Limb (tissue), 2 donors: ENCODE results near the gene CCDC63.
"Not testable (repeated sequence)": the region's sequence is repeated elsewhere in the genome, so short reads cannot be mapped to it uniquely, and the experiment has no call there.

ENCODE experiments used
- DNase-seq, 2 donors: peaks; one replicate each; pipeline ENCODE4 v3.0.0-alpha.2; 2016; ENCODE audit errors: extremely low spot score in 2 of 2

Gene CCDC63

DNA sequence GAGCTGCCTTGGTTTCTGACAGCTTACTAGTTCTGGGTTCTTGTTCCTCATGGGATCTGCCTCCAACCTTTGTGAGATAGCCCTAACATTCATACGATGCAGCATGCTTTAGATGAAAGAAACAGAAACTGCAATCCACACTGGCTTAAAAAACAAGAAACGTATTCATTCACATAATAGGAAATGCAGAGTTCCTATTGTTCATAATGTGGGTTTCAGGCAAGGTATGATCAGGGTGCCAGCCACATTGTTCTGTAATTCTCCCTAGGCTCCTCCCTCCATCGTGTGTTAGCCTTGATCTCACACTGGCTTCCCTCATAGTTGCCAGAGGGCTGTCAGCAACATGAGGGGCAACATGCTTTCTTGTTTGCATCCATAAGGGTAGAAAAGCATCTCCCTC, 2.7 kb upstream of the CCDC63 start:
- DNase-seq: no peak

DNA sequence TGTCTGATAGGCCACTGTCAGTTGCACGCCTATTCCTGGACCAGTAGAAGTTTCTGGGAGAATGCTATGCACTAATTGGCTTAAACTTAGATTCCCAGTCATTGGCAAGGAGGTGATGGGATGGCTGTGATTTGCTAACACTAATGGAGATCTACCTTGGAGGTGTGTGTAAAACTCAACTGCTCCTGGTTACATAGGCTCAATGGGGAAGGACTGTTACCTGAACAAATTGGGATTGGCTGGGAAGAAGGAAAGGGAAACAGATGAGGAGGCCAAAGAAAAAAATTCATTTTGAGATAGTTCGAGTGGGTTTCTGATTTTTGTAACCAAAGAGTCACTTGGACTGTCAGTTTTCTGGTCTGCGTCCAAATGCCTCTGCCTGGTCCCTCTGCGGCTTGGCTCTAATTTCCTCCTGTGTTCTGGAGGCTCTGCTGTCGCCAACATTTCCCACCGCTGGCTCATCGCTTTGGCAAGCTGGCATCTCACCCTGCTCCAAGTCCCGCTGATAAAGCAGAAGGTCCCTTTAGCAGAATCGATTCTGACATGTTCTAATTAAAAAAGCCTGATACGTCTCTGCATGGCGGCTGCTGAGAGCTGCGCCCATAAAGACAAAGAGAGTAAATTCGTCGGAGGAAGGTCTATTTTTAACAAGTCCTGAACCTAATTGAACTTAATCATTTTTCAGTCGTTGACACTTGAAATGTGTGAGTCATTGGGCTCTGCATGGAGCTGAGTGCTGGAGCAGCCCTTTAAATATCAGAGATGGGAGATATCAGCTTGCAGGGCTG, 2.0 kb upstream of the CCDC63 start:
- DNase-seq: no peak

DNA sequence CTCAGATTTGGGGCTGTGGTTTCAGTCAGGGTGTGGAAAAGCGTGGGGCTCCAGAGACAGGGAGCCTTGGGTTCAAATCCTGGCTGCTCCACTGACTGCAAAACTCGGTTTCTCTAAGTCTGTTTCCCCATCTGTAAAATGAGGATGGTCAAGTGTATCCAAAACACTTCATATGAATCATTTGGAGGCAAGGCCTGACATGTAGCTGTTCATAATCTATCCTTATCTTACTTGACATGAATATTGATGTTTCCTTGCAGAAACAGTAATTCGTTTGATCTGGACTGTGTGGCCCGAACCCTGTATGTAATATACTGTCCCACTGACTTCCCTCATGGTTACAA, 1.5 kb upstream of the CCDC63 start:
- no peak for DNase-seq

DNA sequence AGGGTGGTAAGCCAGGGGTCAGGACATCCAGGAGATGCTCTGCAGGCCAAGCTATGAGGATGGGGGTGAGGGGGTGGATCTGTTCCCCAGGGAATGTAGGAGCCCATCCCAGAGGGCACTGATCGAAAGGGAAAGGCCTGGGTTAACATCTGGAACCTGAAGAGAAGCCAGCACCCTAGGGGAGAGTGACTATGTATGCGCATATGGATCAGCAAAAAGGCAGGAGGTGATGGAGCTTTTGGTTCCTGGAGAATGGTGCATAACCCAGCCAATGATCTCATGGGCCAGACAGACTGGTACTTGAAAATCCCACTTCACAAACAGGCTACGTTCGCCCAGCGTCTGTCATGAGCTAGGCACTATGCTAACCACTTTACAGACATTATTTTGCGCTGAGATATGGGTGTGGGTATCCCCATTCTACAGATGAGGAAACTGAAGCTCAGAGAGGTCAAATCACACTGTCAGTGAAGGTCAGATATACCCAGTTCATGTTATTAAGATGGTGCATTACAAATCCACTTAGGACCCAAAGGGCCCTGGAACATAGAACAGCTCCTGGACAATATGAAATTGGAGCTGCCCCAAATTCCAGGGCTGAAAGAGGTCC, 1.6 kb downstream of the CCDC63 start:
- no peak for DNase-seq

DNA sequence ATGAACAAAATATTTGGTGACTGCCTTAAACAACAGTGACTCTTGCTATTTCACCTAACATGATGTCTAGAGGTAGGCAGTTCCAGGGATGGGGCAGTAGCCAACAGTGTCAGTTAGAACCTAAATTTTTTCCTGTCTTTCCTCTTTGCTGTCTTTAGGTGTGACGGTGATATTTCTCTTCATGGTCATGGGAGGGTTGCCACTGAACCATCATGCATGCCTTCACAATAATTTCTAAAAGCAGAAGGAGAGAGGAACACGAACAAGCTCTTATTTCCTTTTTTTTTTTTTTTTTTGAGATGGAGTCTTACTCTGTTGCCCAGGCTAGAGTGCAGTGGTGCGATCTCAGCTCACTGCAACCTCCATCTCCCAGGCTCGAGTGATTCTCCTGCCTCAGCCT, 2.4 kb downstream of the CCDC63 start:
- no peak for DNase-seq

DNA sequence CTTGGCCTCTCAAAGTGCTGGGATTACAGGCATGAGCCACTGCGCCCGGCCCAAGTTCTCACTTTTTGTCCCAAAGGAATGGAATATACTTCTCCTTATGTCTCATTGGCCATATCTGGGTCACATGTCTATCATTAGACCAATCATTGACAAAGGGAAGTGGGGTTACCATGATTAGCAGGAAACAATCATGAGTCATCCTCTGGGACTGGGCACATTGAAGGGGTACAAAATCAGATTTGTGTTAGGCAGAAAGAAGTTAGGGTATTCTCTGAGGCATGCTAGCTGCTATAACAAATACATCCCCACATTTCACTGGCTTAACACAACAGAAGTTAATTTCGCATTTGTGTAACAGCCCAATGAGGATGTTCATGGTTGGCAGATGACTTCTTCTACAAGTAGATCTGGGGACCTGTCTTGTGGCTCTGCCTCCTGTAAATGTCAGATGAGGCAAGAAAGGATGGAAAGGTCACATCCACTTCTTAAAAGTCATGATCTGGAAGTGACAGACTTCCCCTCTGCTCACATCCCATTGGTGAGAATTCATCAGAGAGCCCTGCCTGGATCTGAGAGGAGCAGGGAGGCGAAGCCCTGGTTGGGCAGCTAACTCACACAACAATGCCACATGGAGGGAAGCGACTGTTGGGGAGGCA, 3.1 kb downstream of the CCDC63 start:
- DNase-seq: no peak

DNA sequence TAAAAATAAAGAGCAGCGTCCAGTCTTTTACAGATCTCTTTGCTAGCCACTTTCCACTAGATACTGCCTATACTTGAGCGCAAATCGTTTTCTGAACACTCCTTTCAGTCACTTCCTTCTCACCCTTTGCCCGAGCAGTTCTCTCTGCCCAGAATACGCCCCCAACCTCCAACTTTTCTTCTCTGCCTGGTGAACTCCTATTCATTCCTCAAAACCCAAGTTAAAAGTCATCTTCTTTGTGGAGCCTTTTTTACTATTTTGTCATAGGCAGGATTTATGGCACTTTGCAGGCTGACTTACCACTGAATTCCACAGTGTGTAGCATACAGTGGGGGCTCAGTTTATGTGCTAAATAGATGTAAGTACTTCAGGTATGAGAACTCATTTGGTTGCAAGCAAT, 4.0 kb downstream of the CCDC63 start:
- no peak for DNase-seq

DNA sequence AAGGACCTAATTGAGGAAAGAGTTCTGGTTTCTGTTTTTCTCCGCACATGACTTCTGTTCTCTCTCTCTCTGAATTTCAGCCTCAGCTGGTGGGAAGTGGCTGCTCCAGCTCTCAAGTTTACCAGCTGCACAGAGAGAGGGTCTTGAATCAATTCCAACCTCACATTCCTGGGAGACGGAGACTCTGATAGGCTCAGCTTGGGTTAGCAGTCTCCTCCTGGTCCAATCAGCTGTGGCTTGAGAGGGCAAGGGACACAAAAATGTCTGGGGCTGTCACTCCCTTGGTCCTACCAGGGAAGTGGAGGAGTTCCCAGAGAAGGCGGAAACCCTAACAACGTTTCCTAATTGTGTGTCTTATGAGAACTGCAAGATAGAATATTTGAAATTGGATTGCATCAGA, 7.0 kb downstream of the CCDC63 start:
- DNase-seq: peak; percentile 45 to 74

DNA sequence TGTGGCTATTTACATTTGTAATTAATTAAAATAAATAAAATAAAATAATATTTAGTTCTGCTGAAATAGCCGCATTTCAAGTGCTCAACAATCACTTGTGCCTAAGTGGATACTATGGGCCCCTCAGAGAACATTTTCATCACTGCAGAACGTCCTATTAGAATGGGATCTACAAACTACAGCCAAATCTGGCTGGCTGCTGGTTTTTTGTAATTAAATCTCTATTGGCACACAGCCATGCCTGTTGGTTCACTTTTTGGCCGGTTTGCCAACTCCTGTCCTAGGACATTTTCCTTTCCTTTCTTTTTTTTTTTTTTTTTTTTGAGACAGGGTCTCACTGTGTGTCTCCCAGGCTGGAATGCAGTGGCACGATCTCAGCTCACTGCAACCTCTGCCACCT, 9.8 kb downstream of the CCDC63 start:
- DNase-seq: no peak

DNA sequence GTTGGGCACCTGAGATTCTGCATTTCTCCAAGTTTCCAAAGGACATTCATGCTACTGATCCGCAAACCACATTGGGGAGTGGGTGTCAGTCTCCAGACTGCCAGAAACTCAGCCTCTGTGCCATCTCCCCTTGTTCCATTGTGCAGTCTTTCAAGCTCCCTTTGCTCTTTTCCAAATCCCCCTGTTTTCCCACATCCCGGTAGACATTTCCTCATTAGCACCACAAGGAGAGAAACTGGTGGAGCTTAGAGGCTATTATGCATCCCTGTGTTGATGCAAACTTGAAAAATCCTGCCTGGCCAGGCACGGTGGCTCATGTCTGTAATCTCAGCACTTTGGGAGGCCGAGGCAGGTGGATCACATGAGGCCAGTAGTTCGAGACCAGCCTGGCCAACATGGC, 10.7 kb downstream of the CCDC63 start:
- no peak for DNase-seq

DNA sequence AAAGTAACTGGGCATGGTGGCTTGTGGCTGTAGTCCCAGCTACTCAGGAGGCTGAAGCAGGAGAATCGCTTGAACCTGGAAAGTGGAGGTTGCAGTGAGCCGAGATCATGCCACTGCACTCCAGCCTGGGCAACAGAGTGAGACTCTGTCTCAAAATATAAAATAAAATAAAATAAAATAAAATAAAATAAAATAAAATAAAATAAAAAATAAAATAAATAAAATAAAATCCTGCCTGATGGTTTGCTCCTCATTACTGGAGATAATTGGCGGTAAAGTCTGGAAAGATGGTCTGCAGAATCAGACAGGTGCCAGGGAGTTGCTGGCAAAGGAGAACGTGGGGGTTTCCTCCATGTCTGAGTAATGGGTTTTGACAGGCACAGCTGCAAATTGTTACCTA, 11.2 kb downstream of the CCDC63 start:
- not testable (repeated sequence) for DNase-seq

DNA sequence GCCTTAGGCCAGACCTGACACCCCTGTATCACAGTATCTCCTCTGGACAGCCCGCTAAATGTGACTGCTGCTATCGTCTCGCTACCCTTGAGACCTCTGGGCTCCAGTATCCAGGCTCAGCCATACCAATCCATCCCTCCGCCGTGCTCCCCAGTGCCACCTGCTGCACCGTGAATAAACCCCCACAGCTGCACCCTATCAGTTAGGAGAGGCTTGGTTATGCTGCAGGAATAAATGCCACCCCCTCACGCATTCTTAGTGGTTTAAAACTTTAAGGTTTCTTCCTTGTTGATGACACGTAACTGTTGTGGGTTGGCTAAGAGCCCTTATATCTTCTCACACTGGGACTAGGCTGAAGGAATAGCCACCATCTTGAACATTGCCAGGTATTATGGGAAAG, 12.1 kb downstream of the CCDC63 start:
- DNase-seq: no peak

DNA sequence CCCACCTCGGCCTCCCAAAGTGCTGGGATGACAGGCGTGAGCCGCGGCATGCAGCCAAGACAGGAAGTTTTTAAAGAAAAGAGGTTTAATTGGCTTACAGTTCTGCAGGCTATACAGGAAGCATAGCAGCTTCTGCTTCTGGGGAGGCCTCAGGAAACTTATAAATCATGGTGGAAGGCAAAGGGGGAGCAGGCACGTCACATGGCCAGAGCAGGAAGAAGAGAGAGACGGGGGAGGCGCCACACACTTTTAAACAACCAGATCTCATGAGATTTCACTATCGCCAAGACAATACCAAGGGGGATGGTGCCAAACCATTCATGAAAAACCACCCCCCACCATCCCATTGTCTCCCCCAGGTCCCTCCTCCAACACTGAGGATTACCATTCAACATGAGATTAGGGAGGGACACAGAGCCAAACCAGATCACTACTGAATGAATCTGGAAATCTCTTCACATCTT, 14.1 kb downstream of the CCDC63 start:
- no peak for DNase-seq

DNA sequence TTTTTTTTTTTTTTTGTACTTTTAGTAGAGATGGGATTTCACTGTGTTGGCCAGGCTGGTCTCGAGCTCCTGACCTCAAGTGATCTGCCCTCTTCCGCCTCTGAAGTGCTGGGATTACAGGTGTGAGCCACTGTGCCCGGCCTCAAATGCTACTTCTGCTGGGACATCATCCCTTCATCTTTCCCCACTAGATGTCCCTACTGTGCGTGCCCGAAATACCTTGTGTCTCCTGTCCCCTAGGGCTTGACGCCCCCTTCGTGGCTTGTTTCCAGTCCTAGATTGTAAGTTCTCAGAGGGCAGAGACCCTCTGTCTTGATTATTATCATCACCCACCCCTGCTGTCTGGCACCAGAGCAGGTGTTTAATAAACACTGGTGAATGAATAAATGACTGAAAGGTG, 14.9 kb downstream of the CCDC63 start:
- no peak for DNase-seq

DNA sequence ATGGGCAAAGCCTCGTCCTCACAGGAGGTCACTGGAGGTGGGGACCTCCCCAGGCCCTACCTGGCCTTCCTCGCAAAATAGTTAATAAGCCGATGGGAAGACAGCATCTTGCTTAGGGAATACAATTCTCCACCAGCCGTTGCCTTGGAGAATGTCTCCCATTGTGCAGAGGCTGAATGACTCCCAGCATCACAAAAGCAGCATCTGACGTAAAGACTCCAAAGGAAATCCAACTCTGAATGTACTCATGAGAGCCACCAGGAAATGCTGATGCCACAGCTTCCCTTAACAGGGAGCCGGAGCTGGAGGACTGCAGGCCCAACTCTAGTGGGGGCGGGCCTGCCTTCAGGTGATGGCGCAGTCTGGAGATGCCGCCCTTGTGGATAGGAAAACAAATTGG, 15.5 kb downstream of the CCDC63 start:
- no peak for DNase-seq

DNA sequence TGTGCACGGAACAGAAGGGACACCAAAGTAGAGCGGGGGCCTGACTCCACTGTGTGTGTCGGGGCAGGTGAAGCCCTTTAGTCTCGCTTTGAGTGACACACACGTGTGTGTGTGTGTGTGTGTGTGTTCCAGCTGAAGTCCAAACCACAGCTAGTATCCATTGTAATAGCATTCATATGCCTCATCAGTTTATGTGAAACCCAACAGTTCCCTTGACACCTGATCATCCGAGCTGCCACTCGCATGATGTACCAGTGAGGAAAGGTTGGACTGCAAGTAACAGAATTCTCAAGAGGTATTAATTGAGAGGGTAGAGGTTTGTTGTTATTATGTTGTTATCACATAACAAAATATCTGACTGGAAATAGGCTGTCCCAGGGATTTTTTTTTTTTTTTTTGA, 16.4 kb downstream of the CCDC63 start:
- DNase-seq: no peak

DNA sequence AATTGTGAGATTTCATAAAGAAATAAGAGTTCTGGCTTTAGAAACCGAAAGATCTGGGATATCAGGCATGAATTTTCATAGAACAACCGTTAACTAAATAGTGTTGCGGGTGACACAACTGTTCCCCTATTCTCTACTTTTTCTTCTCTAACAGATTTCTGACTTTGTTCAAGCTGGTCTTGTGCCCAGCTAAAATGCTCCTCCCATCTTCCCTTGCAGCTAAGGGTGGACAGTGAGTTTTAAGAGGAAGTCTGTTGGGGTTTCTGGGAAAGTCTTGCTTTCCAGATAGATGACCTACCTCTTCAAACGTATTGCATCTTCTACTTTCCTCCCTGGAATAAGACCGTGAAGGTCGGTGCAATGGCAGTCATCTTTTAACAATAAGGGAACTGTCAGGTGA, 18.7 kb downstream of the CCDC63 start:
- DNase-seq: no peak

DNA sequence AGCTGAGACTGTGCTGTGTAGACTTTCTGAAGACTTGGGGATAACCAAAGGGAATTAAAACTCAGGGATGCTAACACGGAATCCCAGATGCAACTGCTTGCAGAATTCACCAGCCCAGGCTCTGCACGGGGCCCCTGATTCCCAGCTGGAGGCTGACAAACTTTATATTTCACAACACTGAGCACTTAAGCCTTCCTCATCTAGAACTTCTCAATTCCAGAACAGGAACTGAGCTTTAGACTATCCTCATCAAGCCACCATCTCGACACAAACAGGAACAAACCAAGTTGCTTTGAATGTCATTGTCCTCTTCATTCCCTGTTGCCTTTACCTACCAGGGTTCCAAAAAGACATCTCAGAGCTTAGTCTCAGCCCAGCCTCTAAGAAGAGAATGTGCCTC, 22.2 kb downstream of the CCDC63 start:
- no peak for DNase-seq

DNA sequence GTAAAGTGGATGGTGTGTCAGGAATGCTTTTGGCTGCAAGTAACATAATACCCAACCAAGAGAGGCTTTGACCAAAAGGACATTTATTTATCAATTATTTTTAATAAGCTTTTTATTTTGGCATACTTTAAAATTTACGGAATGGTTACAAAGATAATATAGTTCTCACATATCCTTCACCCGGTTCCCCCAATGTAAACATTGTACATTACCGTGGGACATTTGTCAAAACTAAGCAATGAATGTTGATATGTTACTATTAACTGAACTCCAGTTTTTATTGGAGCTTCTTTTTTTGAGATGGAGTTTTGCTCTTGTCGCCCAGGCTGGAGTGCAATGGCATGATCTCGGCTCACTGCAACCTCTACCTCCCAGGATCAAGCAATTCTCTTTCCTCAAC, 23.0 kb downstream of the CCDC63 start:
- no peak for DNase-seq

DNA sequence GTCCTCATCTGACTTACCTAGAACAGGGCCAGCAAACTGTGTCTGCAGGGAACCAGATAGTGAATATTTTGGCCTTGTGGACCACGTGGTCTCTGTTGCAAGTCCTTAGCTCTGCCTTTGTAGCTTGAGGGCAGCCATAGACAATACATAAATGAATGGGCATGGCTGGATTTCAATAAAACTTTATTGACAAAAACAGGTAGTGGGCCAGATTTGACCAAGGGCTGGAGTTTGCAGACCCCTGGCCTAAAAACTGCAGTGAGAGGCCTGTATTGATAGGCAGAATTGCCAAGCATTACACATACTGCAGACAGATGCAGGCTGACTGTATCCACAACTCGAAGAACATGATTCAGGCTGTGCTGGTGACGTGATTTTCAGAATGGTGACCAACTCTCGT, 25.3 kb downstream of the CCDC63 start:
- DNase-seq: no peak

DNA sequence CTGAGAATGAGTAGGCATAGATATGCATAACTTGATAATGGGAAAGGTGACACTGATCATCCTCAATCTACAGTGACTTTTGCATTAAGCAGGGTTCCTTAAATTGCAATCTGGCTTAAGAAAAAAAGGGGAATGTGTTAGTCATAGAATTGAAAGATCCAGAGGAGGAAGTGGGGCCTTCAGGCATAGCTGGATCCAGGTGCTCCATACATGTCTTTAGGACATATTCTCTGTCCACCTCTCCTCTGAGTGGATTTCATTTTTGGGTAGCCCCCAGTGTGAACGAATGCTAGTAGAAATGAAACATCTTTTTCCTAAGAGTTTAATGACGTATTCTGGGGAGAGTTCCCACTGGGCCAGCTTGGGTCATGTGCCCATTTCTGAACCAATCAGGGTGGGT, 27.6 kb downstream of the CCDC63 start:
- DNase-seq: no peak

DNA sequence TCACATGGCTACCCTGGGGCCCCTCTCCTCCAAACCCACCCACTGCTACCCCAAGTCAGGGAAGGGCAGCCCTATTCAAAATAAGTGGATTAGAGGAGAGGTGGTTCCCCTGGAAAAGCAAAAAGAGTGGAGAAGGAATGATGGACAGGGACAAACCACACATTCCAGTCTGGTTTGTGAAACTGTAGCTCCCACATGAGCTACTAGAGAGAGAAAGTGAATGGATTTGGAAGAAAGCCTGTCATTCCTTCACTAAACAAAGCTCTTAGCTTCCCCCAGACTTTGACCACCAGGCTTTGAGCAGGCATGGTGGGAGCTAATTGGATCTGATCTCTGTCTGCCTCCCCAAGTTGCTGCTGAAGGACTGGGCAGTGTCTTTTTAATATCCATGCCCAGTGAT, 28.0 kb downstream of the CCDC63 start:
- no peak for DNase-seq

DNA sequence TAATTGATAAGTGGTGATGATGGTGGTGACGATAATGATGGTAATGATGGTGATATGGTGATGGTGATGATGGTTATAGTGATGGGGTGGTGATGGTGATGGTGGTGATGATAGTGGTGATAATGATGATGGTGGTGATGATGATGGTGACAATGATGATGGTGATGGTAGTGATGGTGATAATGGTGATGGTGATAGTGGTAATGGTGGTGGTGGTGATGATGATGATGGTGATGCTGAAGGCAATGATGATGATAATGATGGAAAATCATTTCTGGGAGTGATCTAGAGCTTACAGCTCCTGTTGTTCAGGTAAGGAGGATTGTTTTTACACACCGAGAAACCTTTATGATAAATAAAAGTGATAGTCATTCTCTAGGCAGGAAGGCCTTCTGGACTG, 33.9 kb downstream of the CCDC63 start:
- DNase-seq: no peak
